WTC11 (cell line): ENCODE data around the gene BCL2L11. TPM values are rescaled to one million over a fixed set of nuclear protein-coding genes. Genes with fewer than 3 reads are reported as not detected.

ENCODE experiments used
- ATF1 ChIP-seq: sonication (generic); formaldehyde crosslinking; IDR thresholded peaks from 2 replicates; pipeline ENCODE4 v1.8.1; 2023; ENCODE audit warnings: mild to moderate bottlenecking, moderate library complexity, missing genetic modification reagents
- ESRRA ChIP-seq: sonication (generic); formaldehyde crosslinking; IDR thresholded peaks from 2 replicates; pipeline ENCODE4 v1.8.1; 2022; ENCODE audit warnings: mild to moderate bottlenecking, missing genetic modification reagents, borderline replicate concordance
- FOXJ3 ChIP-seq: sonication (generic); formaldehyde crosslinking; IDR thresholded peaks from 2 replicates; pipeline ENCODE4 v1.9.0; 2021; ENCODE audit warnings: missing genetic modification reagents, mild to moderate bottlenecking, borderline replicate concordance
- FOXK1 ChIP-seq: sonication (generic); formaldehyde crosslinking; IDR thresholded peaks from 2 replicates; pipeline ENCODE4 v1.8.0; 2022; ENCODE audit warnings: mild to moderate bottlenecking, moderate library complexity, missing genetic modification reagents
- GTF2I ChIP-seq: fragments of 250-450 bp; sonication (Bioruptor Pico); conservative IDR thresholded peaks from 2 replicates; pipeline ENCODE4 v1.4.0; 2021; ENCODE audit warnings: mild to moderate bottlenecking
- PRRX2 ChIP-seq: fragments of 250-450 bp; sonication (Bioruptor Pico); IDR thresholded peaks from 2 replicates; pipeline ENCODE4 v1.8.0; 2021; ENCODE audit warnings: mild to moderate bottlenecking
- TEAD1 ChIP-seq: sonication (generic); formaldehyde crosslinking; IDR thresholded peaks from 2 replicates; pipeline ENCODE4 v1.8.0; 2022; ENCODE audit warnings: mild to moderate bottlenecking, missing genetic modification reagents
- total RNA-seq: library from RNA; stranded (reverse); gene quantifications from 3 replicates; pipeline ENCODE4 v1.2.3, GENCODE V29; 2021
- TF ChIP-seq, protein P1 (sequence below): sonication (generic); formaldehyde crosslinking; IDR thresholded peaks from 2 replicates; pipeline ENCODE4 v1.8.1; 2023; ENCODE audit warnings: mild to moderate bottlenecking, missing genetic modification reagents, moderate library complexity
- TF ChIP-seq, protein P2 (sequence below): sonication (generic); formaldehyde crosslinking; conservative IDR thresholded peaks from 2 replicates; pipeline ENCODE4 v1.8.1; 2023; ENCODE audit warnings: mild to moderate bottlenecking, low read depth, missing genetic modification reagents, moderate library complexity
- TF ChIP-seq, protein P3 (sequence below): sonication (generic); formaldehyde crosslinking; IDR thresholded peaks from 2 replicates; pipeline ENCODE4 v1.8.0; 2022; ENCODE audit warnings: mild to moderate bottlenecking, missing genetic modification reagents
- TF ChIP-seq, protein P4 (sequence below): fragments of 250-450 bp; sonication (Bioruptor Pico); IDR thresholded peaks from 2 replicates; pipeline ENCODE4 v1.8.0; 2021; ENCODE audit warnings: mild to moderate bottlenecking
- TF ChIP-seq, protein P5 (sequence below): sonication (generic); formaldehyde crosslinking; IDR thresholded peaks from 2 replicates; pipeline ENCODE4 v1.8.1; 2023; ENCODE audit warnings: mild to moderate bottlenecking, missing genetic modification reagents, moderate library complexity
- TF ChIP-seq, protein P6 (sequence below): sonication (generic); formaldehyde crosslinking; IDR thresholded peaks from 2 replicates; pipeline ENCODE4 v1.8.1; 2022; ENCODE audit warnings: mild to moderate bottlenecking, missing genetic modification reagents, moderate library complexity, borderline replicate concordance
- TF ChIP-seq, protein P7 (sequence below): sonication (generic); formaldehyde crosslinking; IDR thresholded peaks from 2 replicates; pipeline ENCODE4 v1.8.1; 2023; ENCODE audit warnings: mild to moderate bottlenecking, missing genetic modification reagents
- TF ChIP-seq, protein P8 (sequence below): sonication (generic); formaldehyde crosslinking; IDR thresholded peaks from 2 replicates; pipeline ENCODE4 v1.8.0; 2022; ENCODE audit warnings: mild to moderate bottlenecking, missing genetic modification reagents
- TF ChIP-seq, protein P9 (sequence below): sonication (generic); formaldehyde crosslinking; IDR thresholded peaks from 2 replicates; pipeline ENCODE4 v1.8.1; 2023; ENCODE audit warnings: mild to moderate bottlenecking, moderate library complexity, missing genetic modification reagents
- TF ChIP-seq, protein P10 (sequence below): sonication (generic); formaldehyde crosslinking; IDR thresholded peaks from 2 replicates; pipeline ENCODE4 v1.8.0; 2023; ENCODE audit warnings: mild to moderate bottlenecking, missing genetic modification reagents

BCL2L11 gene
- total RNA-seq, 1 experiment from 2014 or later, result 19.3 TPM

DNA sequence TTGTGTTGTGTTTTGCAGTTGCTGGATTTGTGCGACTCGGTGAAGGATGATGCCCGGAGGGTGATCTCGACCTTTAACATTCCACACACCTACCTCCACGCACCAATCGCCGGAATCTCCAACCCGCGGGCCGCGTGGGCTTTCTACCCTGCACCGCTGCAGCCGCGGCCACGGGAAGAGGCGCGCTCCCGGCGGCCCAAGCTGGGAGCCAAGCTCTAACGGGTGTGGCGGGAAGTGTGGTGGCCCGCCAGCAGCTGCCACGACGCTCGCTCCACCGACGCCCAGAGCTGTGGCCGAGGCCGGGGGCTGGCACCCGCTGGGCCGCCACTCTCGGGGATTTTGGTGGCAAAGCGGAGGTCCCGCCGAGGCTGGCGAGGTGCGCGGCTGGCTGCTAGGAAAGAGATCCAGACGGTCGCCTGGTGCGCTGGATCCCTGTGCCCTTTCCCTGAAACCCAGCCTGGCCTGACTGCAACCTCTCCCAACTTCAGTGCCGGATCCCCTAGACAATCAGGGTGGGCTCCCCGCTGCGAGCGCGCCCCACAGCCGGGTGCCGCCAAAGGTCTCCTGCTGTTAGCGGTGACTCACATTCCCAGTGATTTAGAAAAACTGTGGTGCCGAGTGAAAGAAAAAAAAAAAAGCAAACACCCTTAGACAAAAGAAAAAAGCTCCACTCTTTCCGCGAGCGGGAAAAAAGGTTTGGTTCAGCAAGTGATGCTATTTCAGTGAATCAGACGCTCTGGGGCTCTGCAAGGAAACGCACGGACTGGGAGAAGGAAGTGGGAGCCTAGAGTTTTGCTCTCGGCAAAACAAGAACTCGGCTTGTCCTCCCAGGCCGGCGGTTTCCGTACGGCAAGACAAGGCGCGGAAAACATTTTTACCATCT, 2.9 kb upstream of the BCL2L11 start (continued):
- TF ChIP-seq, protein P1, sequence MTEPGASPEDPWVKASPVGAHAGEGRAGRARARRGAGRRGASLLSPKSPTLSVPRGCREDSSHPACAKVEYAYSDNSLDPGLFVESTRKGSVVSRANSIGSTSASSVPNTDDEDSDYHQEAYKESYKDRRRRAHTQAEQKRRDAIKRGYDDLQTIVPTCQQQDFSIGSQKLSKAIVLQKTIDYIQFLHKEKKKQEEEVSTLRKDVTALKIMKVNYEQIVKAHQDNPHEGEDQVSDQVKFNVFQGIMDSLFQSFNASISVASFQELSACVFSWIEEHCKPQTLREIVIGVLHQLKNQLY (CRISPR knock-in tag), result no peak
- TF ChIP-seq, protein P2, sequence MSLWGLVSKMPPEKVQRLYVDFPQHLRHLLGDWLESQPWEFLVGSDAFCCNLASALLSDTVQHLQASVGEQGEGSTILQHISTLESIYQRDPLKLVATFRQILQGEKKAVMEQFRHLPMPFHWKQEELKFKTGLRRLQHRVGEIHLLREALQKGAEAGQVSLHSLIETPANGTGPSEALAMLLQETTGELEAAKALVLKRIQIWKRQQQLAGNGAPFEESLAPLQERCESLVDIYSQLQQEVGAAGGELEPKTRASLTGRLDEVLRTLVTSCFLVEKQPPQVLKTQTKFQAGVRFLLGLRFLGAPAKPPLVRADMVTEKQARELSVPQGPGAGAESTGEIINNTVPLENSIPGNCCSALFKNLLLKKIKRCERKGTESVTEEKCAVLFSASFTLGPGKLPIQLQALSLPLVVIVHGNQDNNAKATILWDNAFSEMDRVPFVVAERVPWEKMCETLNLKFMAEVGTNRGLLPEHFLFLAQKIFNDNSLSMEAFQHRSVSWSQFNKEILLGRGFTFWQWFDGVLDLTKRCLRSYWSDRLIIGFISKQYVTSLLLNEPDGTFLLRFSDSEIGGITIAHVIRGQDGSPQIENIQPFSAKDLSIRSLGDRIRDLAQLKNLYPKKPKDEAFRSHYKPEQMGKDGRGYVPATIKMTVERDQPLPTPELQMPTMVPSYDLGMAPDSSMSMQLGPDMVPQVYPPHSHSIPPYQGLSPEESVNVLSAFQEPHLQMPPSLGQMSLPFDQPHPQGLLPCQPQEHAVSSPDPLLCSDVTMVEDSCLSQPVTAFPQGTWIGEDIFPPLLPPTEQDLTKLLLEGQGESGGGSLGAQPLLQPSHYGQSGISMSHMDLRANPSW (CRISPR knock-in tag), result no peak
- TF ChIP-seq ESRRA (no peak), TEAD1 (0 out of 2 replicates have a peak, but pooled peaks have one; percentile 36), ATF1 (no peak), GTF2I (CRISPR knock-in tag) (no peak), FOXJ3 (CRISPR knock-in tag) (no peak), PRRX2 (CRISPR knock-in tag) (no peak), FOXK1 (no peak)
- TF ChIP-seq, protein P3, sequence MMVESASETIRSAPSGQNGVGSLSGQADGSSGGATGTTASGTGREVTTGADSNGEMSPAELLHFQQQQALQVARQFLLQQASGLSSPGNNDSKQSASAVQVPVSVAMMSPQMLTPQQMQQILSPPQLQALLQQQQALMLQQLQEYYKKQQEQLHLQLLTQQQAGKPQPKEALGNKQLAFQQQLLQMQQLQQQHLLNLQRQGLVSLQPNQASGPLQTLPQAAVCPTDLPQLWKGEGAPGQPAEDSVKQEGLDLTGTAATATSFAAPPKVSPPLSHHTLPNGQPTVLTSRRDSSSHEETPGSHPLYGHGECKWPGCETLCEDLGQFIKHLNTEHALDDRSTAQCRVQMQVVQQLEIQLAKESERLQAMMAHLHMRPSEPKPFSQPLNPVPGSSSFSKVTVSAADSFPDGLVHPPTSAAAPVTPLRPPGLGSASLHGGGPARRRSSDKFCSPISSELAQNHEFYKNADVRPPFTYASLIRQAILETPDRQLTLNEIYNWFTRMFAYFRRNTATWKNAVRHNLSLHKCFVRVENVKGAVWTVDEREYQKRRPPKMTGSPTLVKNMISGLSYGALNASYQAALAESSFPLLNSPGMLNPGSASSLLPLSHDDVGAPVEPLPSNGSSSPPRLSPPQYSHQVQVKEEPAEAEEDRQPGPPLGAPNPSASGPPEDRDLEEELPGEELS (CRISPR knock-in tag), result no peak
- TF ChIP-seq, protein P4, sequence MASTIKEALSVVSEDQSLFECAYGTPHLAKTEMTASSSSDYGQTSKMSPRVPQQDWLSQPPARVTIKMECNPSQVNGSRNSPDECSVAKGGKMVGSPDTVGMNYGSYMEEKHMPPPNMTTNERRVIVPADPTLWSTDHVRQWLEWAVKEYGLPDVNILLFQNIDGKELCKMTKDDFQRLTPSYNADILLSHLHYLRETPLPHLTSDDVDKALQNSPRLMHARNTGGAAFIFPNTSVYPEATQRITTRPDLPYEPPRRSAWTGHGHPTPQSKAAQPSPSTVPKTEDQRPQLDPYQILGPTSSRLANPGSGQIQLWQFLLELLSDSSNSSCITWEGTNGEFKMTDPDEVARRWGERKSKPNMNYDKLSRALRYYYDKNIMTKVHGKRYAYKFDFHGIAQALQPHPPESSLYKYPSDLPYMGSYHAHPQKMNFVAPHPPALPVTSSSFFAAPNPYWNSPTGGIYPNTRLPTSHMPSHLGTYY (CRISPR knock-in tag), result no peak
- TF ChIP-seq, protein P5, sequence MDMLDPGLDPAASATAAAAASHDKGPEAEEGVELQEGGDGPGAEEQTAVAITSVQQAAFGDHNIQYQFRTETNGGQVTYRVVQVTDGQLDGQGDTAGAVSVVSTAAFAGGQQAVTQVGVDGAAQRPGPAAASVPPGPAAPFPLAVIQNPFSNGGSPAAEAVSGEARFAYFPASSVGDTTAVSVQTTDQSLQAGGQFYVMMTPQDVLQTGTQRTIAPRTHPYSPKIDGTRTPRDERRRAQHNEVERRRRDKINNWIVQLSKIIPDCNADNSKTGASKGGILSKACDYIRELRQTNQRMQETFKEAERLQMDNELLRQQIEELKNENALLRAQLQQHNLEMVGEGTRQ (CRISPR knock-in tag), result no peak
- TF ChIP-seq, protein P6, sequence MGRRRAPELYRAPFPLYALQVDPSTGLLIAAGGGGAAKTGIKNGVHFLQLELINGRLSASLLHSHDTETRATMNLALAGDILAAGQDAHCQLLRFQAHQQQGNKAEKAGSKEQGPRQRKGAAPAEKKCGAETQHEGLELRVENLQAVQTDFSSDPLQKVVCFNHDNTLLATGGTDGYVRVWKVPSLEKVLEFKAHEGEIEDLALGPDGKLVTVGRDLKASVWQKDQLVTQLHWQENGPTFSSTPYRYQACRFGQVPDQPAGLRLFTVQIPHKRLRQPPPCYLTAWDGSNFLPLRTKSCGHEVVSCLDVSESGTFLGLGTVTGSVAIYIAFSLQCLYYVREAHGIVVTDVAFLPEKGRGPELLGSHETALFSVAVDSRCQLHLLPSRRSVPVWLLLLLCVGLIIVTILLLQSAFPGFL (CRISPR knock-in tag), result no peak
- TF ChIP-seq, protein P7, sequence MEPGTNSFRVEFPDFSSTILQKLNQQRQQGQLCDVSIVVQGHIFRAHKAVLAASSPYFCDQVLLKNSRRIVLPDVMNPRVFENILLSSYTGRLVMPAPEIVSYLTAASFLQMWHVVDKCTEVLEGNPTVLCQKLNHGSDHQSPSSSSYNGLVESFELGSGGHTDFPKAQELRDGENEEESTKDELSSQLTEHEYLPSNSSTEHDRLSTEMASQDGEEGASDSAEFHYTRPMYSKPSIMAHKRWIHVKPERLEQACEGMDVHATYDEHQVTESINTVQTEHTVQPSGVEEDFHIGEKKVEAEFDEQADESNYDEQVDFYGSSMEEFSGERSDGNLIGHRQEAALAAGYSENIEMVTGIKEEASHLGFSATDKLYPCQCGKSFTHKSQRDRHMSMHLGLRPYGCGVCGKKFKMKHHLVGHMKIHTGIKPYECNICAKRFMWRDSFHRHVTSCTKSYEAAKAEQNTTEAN (CRISPR knock-in tag), result no peak
- TF ChIP-seq, protein P8, sequence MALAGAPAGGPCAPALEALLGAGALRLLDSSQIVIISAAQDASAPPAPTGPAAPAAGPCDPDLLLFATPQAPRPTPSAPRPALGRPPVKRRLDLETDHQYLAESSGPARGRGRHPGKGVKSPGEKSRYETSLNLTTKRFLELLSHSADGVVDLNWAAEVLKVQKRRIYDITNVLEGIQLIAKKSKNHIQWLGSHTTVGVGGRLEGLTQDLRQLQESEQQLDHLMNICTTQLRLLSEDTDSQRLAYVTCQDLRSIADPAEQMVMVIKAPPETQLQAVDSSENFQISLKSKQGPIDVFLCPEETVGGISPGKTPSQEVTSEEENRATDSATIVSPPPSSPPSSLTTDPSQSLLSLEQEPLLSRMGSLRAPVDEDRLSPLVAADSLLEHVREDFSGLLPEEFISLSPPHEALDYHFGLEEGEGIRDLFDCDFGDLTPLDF (CRISPR knock-in tag), result no peak
- TF ChIP-seq, protein P9, sequence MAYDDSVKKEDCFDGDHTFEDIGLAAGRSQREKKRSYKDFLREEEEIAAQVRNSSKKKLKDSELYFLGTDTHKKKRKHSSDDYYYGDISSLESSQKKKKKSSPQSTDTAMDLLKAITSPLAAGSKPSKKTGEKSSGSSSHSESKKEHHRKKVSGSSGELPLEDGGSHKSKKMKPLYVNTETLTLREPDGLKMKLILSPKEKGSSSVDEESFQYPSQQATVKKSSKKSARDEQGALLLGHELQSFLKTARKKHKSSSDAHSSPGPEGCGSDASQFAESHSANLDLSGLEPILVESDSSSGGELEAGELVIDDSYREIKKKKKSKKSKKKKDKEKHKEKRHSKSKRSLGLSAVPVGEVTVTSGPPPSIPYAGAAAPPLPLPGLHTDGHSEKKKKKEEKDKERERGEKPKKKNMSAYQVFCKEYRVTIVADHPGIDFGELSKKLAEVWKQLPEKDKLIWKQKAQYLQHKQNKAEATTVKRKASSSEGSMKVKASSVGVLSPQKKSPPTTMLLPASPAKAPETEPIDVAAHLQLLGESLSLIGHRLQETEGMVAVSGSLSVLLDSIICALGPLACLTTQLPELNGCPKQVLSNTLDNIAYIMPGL (CRISPR knock-in tag), result peak; percentile 64
- TF ChIP-seq, protein P10, sequence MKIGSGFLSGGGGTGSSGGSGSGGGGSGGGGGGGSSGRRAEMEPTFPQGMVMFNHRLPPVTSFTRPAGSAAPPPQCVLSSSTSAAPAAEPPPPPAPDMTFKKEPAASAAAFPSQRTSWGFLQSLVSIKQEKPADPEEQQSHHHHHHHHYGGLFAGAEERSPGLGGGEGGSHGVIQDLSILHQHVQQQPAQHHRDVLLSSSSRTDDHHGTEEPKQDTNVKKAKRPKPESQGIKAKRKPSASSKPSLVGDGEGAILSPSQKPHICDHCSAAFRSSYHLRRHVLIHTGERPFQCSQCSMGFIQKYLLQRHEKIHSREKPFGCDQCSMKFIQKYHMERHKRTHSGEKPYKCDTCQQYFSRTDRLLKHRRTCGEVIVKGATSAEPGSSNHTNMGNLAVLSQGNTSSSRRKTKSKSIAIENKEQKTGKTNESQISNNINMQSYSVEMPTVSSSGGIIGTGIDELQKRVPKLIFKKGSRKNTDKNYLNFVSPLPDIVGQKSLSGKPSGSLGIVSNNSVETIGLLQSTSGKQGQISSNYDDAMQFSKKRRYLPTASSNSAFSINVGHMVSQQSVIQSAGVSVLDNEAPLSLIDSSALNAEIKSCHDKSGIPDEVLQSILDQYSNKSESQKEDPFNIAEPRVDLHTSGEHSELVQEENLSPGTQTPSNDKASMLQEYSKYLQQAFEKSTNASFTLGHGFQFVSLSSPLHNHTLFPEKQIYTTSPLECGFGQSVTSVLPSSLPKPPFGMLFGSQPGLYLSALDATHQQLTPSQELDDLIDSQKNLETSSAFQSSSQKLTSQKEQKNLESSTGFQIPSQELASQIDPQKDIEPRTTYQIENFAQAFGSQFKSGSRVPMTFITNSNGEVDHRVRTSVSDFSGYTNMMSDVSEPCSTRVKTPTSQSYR (CRISPR knock-in tag), result 0 out of 2 replicates have a peak, but pooled peaks have one; percentile 43
